Tibial nerve (tissue), 4 donors: ENCODE results near the gene SECTM1.

Source experiments
- EP300 ChIP-seq, 2 donors: sonication (generic); formaldehyde crosslinking; IDR thresholded peaks; one replicate each; pipeline ENCODE4 v1.6.1; 2017; ENCODE audit warnings: antibody characterized with exemption in 2 of 2, mild to moderate bottlenecking in 1 of 2
- POLR2A ChIP-seq, 2 donors: fragments of 450-650 bp; IDR thresholded peaks; one replicate each; pipeline ENCODE4 v1.6.1; 2017; ENCODE audit warnings: antibody characterized with exemption in 2 of 2, mild to moderate bottlenecking in 2 of 2, moderate library complexity in 2 of 2
- TF ChIP-seq, protein P1 (sequence below), 5 experiments: fragments of 200-600 bp in 3 of 5; fragments of 450-650 bp in 2 of 5; sonication (generic) in 3 of 5; IDR thresholded peaks; one replicate each; pipeline ENCODE4 v1.5.1; 2016 to 2019; ENCODE audit warnings: antibody characterized with exemption in 5 of 5, mild to moderate bottlenecking in 3 of 5, moderate library complexity in 2 of 5

DNA sequence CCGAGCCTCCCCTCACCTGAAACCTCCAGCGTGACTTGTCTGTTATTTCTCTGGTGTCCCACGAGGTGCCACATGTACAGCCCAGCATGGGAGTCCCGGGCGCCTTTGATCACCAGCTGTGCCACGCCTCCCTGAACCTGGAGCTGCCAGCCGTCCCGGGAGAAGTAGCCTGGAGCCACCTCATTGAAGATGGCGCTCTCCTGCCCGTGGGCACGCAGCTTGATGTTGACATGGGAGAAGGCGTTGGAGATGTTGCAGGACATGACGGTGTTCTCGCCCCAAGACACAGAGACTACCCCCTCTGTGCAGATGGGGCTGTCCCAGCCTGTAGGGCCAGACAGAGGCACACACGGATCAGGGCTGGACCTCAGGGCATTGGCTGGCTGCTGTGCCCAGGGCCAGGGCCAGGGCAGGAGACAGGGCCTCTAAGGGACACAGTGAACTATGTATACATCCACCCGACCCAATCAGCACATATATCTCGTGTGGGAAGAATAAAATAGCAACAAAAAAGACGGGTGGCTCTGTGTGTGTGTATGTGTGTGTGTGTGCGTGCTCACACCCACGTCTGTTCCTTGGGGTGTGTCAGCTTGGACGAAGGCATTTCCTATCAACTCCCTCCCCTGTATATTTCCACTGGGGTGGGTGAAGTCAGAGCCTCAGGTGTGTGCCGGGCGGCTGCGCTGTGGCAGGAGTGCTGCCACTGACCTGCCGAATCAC, 8.8 kb downstream of the SECTM1 start:
- TF ChIP-seq, protein P1, sequence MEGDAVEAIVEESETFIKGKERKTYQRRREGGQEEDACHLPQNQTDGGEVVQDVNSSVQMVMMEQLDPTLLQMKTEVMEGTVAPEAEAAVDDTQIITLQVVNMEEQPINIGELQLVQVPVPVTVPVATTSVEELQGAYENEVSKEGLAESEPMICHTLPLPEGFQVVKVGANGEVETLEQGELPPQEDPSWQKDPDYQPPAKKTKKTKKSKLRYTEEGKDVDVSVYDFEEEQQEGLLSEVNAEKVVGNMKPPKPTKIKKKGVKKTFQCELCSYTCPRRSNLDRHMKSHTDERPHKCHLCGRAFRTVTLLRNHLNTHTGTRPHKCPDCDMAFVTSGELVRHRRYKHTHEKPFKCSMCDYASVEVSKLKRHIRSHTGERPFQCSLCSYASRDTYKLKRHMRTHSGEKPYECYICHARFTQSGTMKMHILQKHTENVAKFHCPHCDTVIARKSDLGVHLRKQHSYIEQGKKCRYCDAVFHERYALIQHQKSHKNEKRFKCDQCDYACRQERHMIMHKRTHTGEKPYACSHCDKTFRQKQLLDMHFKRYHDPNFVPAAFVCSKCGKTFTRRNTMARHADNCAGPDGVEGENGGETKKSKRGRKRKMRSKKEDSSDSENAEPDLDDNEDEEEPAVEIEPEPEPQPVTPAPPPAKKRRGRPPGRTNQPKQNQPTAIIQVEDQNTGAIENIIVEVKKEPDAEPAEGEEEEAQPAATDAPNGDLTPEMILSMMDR (IDR thresholded peaks at IDR 0.05) = no peak
- TF ChIP-seq EP300 (IDR thresholded peaks at IDR 0.05) = no peak
- no peak for TF ChIP-seq POLR2A (IDR thresholded peaks at IDR 0.05)
